OCI-LY7 (cell line): ENCODE measurements around the gene M1AP.

Experiments used
- CTCF ChIP-seq: fragments of 200-600 bp; sonication (generic); conservative IDR thresholded peaks from 2 replicates; pipeline ENCODE4 v1.5.1; 2014; ENCODE audit warnings: mild to moderate bottlenecking, antibody characterized with exemption, low read length, moderate library complexity, mixed read lengths
- EZH2phosphoT487 ChIP-seq: fragments of 200-600 bp; sonication (generic); IDR thresholded peaks from 2 replicates; pipeline ENCODE4 v1.6.1; 2018; ENCODE audit warnings: low read depth, borderline replicate concordance, mild to moderate bottlenecking, mixed run types, antibody characterized with exemption, low read length, moderate library complexity, mixed read lengths

GRCh38 chr2:74510272-74510671 lies 137.9 kb downstream of the M1AP start:
- no peak for TF ChIP-seq CTCF
- no peak for TF ChIP-seq EZH2phosphoT487
